ENCODE data around the gene HIRA.

Gene HIRA

DNA sequence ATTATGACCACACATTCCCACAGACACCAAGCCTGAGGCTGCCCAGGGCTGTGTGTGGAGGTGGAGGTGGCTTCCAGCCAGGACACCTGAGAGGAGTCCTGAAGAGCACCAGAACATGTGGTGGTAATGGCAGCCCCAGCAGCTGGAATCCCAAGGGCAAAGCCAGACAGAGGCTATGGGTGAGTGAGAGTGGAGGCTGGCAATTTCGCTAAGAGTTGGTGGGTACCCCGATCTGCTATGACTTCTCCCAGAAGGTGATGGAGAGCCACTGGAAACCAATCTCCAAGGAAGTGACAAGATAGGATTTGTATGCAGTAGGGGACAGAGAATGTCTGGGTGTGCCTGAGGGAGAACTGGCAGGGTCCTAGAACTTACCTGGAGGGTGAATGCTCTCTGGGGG is 70.7 kb downstream of the HIRA start:
- Histone ChIP-seq H3K4me3 (no peak overlapping the region), H3K27ac (peak overlapping the region in 1 of 21 experiments; percentile 79)

DNA sequence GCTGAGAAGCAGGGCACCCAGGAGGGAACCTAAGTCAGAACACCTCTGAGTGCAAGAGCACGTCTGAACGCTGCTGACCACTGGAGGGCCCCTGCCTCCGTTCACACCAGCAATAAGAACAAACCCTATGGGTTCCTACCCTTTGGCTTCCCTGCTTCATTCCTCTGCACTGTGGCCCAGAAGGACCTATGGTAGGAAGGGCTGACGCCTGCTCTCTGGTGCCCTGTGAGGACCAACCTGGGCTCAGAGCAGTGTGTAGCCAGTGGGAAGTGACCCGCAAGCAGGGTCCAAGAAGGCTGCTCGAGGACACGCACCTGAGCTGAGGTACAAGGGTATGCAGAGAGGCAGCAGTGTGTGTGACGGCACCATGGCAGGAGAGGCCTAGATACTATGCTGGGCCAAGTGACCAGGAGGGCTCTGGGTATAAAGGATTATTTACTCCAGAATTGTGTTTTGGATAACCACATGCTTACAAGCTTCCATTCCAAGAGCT is 71.2 kb downstream of the HIRA start:
- no peak overlapping the region for H3K4me3 ChIP-seq
- H3K27ac ChIP-seq, result no peak overlapping the region

DNA sequence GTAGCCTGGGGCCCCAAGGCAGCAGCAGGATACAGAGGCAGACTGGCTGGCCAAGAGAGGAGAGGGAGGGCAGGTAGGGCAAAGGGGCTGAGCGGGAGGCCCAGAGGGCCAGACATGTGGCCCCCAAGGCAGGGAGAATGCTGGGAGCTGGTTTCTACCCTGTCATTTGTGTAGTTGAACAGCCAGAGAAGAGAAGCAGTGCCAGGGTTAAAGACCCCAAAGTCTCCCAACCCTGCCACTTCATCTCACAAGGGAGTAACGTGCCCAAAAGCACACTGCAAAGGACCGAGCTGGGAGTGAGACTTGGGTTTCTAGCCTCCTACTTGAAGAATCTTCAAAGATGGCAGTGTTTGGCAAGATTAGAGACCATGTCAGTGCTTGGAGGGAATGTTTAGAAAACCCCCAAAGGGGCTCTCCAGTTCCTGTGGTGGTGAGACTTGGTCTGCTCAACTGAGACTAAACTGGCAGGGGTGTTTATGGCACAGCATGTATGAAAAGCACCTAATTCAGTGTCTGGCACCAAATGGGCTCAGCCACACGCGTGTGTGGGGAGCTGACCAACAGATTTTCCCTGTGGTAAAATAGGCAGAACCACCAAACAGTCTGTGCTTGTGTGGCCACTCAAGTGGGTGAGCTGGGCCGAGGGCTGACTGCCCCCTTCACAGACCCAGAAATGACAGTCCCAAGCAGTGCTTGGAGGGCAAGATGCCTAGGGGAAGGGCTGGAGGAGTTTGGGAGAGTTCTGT is 71.8 kb downstream of the HIRA start:
- Histone ChIP-seq H3K27ac (no peak overlapping the region), H3K4me3 (no peak overlapping the region)

DNA sequence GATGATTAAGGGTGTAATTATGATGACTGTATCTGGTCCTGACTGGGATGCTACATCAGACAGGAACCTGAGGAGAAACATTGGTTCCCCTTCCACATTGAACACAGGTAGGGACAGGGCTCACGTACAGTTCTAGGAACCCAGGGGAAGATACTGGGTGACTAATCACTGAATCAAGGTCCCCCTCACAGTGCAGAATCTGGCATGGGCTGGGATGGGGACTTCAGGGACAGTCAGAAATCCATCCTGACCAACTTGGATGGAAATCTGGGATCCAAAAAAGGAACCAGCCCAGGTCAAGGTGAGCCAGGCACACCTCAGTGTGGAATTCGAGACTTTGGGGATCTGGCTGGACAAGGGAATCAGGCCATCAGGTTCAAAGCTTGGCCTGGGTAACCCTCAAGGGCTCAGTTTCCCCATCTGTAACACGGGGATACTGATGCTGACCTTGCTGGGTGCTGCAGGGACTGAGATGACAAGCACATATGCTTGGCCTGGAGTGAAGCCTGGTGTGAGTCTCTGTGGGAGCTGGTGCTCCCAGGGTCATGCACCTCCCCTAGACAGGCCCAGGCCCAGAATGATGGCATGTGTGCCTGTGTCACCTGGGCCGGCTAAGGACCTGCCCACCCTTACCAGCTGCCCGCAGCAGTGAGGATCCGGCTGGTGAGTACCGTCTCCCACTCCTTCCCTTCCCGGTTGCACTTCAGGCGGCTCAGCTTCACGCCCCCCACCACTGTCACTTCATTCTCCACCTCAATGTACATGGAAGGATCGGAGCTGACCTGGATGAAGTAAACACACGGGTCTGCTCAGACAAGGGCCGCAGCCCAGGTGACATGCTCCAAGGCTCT is 72.6 kb downstream of the HIRA start:
- H3K27ac ChIP-seq, result no peak overlapping the region
- no peak overlapping the region for H3K4me3 ChIP-seq

DNA sequence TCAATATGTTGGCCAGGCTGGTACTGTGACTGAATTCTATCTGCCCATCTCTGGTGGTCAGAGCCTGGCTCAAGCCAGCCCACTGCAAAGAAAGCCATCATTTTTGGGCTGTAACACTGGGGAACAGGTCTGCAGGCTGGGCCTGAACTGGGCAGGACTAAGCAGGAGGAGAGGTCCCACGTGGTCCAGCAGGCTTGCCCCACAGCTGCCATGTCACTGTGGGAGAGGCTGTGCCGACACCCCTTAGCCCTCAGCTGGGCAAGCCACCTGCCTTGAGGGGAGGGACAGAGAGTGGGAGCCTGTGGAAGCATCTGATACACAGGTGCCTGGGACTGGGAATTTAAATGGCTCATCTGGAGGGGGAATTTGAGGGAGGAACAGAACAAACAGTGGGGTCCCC is 73.3 kb downstream of the HIRA start:
- no peak overlapping the region for H3K27ac ChIP-seq
- no peak overlapping the region for H3K4me3 ChIP-seq

DNA sequence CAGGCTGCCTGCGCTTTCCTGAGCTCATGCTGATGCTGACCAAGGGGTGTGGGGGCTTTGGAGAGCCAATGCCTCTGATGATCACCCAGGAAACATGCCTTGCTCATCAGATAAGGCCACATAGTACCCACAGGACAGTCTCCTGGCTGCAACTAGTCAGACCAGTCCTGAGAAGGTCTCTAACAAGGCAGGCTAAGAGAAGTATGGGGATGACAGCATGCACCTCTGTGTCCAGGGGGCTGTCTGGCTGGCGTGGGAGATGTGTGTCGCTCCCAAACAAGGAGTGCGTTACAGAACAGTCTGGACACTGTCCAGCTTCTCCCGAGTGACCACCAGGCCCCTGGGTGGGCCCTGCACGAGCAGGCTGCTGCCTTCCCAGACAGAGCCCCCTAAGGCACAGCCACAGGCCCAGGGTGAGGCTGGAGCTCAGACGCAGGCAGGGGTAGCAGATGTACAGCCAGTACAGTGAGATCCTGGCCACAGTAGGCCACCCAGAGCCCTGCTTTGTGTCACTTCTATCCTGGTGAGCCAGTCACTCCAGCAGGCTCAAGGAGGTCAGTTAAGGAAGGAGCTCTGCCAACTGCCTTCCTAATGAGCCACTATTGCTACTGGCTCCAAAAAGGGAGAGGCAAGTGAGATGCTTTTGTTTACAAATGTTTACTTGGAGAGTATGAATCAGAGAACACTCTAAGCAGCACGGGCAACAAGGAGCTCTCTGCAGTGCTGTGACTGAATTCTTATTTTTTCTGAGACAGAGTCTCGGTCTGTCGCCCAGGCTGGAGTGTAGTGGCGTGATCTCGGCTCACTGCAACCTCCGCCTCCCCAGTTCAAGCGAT is 74.0 kb downstream of the HIRA start:
- H3K4me3 ChIP-seq, result no peak overlapping the region
- H3K27ac ChIP-seq, result peak overlapping the region in 1 of 21 experiments; percentile 21

DNA sequence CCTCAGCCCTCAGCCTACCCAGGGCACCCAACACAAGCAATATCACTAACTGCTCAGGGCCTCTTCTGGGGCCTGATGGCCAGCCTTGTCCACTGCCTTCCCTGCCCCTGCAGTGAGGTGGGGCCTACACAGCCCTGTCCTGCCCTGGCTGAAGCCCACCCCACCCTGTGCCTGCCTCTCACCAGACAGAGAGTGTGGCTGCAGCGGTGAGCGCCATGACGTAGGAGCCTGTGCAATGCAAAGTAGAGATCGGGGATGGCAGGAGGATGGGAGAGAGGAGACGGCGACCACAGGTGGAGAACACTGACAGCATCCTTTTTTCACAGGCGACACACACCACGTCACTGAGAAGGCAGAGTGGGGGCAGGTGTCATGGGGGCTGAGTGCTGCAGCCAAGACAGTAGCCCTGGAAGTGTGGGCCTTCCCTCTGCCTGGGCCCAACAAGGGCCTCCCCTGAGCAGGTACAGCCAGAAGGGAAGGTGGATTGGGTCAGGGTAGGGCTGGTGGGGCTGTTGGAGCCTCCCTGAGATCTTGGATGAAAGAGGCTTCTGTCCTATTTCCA is 74.7 kb downstream of the HIRA start:
- Histone ChIP-seq H3K4me3 (no peak overlapping the region), H3K27ac (no peak overlapping the region)

DNA sequence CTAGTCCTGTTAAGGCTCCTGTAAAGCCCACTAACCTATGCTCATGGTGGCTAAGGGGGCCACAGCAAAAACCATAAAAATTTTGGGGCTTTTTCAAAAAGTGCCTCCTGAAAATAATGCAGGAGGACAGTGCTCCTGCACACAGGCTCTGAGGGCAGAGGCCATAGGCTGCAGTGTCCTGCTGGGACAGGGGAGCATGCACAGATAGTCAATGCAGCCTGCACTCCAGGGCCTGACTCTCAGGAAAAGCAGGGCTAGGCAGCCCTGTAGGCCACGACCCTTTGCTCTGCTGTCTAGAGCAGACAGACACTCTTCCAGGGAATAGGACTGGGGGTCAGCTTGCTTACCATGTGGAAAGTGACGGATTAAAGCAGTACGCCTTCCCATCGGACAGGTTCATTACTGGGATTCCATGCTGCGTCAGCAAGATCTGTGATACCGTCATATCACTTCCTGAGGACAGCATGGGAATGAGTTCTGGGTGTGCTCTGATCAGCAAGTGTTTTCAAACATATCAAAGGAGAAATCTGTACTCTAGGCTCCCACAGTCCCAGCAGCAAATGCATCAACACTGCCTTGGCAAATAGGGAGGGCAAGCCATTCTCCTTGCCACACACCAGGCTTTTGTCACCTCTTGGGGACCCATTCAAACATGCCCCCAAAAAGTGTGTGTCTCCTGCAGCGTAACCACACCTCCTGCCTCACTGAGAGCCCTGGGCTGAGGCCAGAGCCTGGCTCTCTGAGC is 75.9 kb downstream of the HIRA start:
- Histone ChIP-seq H3K4me3 (no peak overlapping the region), H3K27ac (no peak overlapping the region)

DNA sequence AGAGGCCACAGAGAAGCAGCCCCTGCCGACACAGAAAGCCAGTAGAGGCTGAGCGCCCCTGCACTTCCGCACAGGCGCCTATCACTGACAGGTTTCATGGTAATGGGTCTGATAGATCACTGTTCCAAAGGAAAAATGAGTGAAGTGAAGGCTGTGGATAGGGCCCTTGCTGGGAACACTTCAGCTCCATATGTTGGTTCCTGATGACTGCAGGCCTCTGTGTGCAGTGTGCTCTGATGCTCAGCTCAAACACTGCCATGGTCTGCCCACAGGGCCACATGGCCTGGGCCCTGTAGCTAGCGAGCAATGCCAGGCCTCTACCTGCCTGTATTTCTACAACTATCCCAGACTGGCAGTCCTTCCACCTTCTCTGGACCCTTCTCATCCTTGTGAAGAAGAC is 77.3 kb downstream of the HIRA start:
- Histone ChIP-seq H3K4me3 (no peak overlapping the region), H3K27ac (no peak overlapping the region)

DNA sequence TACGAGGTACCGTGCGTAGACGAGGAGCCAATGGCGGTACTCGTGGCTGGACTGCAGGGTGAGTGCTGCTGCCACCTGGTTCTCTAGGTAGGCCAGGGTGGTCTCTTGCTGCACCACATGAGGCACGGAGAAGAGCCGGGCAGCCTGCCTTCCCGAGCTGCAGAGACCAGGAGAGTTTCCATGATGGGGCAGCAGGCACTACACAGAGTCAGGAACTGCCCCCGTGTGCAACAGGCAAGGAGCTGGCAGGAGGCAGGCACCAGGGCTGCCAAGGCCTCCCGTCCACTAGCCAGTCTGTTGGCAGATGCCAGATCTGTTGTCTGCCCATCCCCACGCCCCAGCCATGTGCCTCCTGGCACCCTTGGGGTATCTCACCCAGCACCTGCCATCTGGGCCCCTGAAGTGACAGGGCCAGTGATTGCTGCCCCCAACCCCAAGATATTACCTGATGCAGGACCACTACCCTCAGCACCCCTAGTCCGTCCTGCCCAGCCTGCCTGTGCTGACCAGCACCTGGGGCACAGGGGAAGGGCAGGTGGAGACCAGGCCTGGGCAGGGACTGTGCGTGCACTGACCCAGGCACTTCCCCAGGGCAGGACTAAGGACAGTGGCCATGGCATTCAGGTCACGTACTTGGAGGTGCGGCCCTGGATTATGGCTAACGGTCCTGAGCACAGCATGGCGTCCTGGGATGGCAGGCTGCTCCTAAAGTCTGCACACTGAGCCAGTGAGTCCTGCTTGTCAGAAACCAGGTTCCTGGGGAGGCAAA is 78.0 kb downstream of the HIRA start:
- no peak overlapping the region for H3K27ac ChIP-seq
- no peak overlapping the region for H3K4me3 ChIP-seq

DNA sequence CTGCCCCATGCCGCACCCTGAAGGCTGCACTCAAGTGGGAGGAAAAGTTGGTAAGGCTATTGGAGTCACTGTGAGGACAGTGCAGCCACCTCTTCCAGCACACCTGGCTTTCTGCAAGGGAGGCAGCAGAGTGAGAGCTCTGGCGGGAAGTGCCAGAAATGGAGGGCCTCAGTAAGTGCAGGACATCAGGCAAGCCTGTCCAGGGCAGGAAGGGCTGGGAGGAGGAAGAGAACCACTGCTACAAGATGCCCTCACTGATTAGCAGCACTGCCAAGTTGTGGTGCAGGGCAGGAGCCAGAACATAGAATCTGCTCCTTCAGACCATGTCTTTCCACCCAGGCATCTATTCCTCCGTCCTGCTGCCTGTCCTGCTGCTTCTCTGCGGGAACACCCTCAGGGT is 78.8 kb downstream of the HIRA start:
- no peak overlapping the region for H3K27ac ChIP-seq
- H3K4me3 ChIP-seq, result no peak overlapping the region

DNA sequence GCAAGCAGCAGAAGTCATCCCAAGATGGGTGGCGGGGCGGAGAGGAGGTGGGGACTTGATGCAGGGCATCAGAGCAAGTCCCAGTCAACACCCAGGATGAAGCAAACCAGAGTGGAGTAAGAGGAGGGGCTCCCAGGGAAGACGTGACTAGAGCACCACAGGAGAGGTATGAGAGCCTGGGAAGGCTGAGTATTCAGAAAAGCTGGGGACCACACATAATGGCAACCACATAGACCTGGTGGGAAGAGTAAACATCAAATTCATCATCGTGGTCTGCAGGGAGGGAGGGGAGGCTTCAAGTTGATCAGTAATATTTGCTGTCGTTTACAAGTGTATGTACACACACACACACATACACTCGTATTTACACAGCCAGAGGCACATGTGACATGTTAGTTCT is 79.3 kb downstream of the HIRA start:
- Histone ChIP-seq H3K27ac (no peak overlapping the region), H3K4me3 (no peak overlapping the region)

DNA sequence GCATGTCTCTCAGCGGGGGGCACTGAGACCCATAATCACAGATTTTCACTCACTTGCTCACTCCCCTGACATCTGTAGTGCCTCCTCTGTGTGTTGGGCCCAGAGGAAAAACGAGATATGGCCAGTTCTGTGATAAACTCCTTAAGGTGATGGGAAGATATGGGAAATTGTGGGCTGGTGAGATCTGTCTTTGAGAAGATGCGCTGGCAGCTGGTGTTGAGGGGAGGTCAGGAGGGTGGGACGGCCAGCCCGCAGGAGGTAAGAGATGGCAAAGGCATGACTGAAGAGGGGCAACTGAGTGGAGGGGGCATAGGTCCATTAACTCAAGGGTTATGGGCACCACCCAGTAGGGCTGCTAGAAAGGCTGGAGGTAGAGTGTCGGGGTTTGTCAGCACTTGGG is 79.9 kb downstream of the HIRA start:
- no peak overlapping the region for H3K4me3 ChIP-seq
- no peak overlapping the region for H3K27ac ChIP-seq

DNA sequence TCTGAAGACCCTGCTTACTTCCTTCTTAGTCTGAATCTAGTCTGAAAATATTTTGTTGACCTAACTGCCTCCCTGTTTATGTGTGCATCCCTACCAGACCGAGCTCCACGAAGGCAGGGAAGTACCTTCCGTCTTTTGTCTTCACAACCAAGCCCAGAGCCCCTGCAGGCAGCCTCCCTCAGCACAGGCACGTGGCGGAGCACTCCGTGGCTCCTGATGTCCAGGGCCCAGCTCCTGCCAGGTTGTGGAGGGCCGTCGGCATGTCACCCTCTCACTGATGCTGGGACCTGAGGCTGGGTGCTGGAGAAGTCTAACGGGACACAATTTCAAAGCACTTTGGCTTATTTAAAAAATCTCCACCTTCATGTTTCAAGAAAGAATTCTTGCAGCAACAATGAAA is 80.6 kb downstream of the HIRA start:
- no peak overlapping the region for H3K27ac ChIP-seq
- no peak overlapping the region for H3K4me3 ChIP-seq

DNA sequence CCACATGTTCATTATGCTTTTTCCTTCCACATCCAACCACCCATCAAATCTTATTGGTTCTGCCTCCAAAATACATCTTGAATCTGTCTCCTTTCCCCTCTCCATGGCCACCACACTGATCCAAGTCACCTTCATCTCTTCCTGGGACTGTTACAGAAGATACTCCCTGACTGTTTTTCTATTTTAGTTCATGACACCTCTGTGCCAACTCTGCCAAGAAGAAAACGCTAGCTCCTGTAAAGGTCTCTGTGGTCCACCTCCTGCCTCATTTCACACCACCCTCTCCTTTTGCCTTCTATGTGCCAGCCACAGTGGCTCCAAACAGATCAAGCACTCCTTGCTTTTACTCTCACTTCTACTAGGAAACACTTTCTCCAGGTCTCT is 81.1 kb downstream of the HIRA start:
- Histone ChIP-seq H3K4me3 (no peak overlapping the region), H3K27ac (no peak overlapping the region)

DNA sequence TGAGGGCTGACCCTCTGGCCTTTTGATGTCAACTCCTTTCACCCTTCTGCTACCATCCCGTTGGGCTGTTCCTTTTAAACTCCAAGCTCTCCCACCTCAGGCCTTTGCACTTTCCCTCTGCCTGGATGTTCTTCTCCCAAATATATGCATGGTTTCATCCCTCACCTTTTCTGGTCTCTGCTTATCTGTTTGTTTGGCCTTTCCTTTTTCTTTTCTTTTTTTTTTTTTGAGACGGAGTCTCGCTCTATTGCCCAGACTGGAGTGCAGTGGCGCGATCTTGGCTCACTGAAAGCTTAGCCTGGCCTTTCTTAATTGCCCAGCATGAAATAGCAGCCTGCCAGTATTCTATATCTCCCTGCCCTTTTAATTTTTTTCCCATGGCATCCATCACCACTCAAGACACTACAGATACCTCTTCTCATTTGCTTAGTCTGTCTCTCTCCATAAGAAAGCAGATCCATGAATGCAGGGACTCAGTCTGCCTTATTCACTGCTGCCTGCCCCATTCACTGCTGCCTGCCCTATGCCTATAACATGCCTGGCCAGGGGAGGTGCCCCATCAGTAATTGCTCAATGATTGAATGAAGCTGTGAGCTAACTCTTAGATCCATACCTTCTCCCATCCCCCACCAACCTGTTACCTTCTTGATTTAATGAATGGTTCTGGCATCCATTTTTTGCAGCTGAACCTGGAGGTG is 81.6 kb downstream of the HIRA start:
- no peak overlapping the region for H3K4me3 ChIP-seq
- no peak overlapping the region for H3K27ac ChIP-seq

DNA sequence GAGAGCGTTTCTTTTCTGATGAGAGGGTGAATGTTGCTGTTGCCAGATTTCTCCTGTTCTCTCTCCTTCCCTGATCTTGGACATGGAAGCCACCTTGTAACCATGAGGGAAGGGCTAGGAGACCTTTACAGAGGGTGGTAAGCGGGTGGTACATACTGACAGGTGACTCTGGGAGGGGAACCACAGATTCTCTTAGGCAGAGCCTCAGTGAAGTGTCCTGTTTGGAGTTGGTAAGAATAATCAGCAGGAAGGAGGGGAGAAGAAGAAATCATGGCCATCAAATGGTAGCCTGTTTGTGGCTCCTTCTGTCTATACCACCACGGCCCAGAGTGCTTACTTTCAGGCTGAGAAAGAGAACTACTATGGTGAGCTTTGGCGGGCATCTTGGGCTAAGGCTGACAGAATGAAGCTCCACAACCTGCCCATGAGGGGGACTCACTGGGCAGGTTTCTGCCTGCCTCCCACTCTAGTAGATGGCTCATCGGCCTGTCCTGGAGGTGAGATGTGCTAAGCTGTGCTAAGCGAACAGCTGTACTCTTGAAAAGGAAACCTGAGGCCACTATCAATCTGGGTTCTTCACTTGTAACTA is 84.8 kb downstream of the HIRA start:
- no peak overlapping the region for H3K27ac ChIP-seq
- no peak overlapping the region for H3K4me3 ChIP-seq

DNA sequence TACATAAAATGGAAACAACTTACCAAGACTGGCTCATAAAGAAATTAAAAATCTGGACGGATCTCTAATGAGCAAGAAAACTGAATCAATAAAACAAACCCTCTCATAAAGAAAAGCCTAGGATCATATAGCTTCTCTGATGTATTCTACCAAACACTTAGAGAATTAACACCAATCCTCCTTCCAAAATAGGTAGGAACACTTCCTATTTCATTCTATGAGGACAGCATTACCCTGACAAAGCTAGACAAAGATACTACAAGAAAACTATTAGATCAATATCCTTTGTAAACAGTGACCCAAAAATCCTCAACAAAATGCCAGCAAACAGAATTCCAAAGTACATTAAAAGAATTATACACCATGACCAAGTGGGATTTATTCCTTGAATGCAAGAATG is 87.1 kb downstream of the HIRA start:
- Histone ChIP-seq H3K4me3 (no peak overlapping the region), H3K27ac (no peak overlapping the region)
